Testis (tissue), 2 donors: ENCODE results near the gene SFMBT1.

ENCODE experiments used
- CTCF ChIP-seq, 3 experiments: fragments of 450-650 bp in 2 of 3; fragments of 200-600 bp in 1 of 3; sonication (generic) in 1 of 3; IDR thresholded peaks; one replicate each; pipeline ENCODE4 v1.5.1; 2016 to 2019; ENCODE audit warnings: antibody characterized with exemption in 3 of 3, mild to moderate bottlenecking in 2 of 3, moderate library complexity in 1 of 3
- POLR2A ChIP-seq: fragments of 450-650 bp; IDR thresholded peaks from one replicate; pipeline ENCODE4 v1.6.1; 2017; ENCODE audit warnings: antibody characterized with exemption, mild to moderate bottlenecking, moderate library complexity

GRCh38 chr3:52971895-52972294 lies 74.0 kb downstream of the SFMBT1 start:
- TF ChIP-seq CTCF (IDR thresholded peaks at IDR 0.05) (no peak), POLR2A (no peak)
